ENCODE results near the gene NHLRC2. TPM values are rescaled to one million over a fixed set of nuclear protein-coding genes. Genes with fewer than 3 reads are reported as not detected.

The NHLRC2 gene
- total and polyA plus RNA-seq, 2 of the 13 experiments (the other 11 are each of a cell fraction or from before 2014, with no cell fraction given) = 7.6 to 12.7 TPM

GRCh38 chr10:113846036-113846435 is 8.4 kb upstream of the NHLRC2 start:
- no peak overlapping the region for H3K9ac ChIP-seq (ENCODE audit: insufficient read depth, low read depth, low read length)
- H3K4me2 ChIP-seq (ENCODE audit: low read depth, low read length) = no peak overlapping the region
- ATAC-seq = no peak
- WGBS (ENCODE audit: low lambda C conversion rate) = 96% methylated on average over 2 of the region's 2 CpGs
- ChIA-PET CTCF (ENCODE audit: low intra/inter-chr PET ratio, low total read pairs) (no interaction called here), POLR2A (no interaction called here)
- in situ Hi-C loops (cut with HindIII; ENCODE audit: extremely low pct_ligation_motif_present, low pct_unique_long_range_greater_than_20kb) (no loop called here), intact Hi-C loops (cut with micrococcal nuclease; ENCODE audit: unreplicated experiment) (no loop called here)
- H4K20me1 ChIP-seq (ENCODE audit: insufficient read depth, low read length) = no peaks in the 10 kb centered on the region
- no peaks in the 10 kb centered on the region for H3K27me3 ChIP-seq (ENCODE audit: control insufficient read depth in 1 of 2, insufficient read depth in 2 of 2, low read length in 2 of 2)
- no peaks in the 10 kb centered on the region for H3K79me2 ChIP-seq (ENCODE audit: insufficient read depth, low read length)
- 0 out of 2 replicates have a peak, but pooled peaks cover 6% of the 10 kb centered on the region for H3K4me1 ChIP-seq (ENCODE audit: insufficient read depth, low read length)
- H2AFZ ChIP-seq (ENCODE audit: low read length) = no peak overlapping the region
- no peak overlapping the region for H3K27ac ChIP-seq (ENCODE audit: extremely low read length, insufficient read depth, low read length)
- H3K9me3 ChIP-seq (ENCODE audit: low read length) = no peaks in the 10 kb centered on the region
- peaks cover 1 to 21% of the 10 kb centered on the region in 2 experiments; a peak in 3 of 5 replicates for H3K36me3 ChIP-seq (replicated peaks in 1 of 2; ENCODE audit: control insufficient read depth in 1 of 2, insufficient read depth in 2 of 2, low read length in 2 of 2)
- BruUV-seq (replicated peaks) = no TSS peak
- TF ChIP-seq ZNF292 (CRISPR knock-in tag; IDR thresholded peaks at IDR 0.05; ENCODE audit: borderline replicate concordance, low read depth) (no peak), FOXP4 (CRISPR knock-in tag; IDR thresholded peaks at IDR 0.05) (no peak), CREB3 (CRISPR knock-in tag; IDR thresholded peaks at IDR 0.05) (no peak), TMF1 (CRISPR knock-in tag; IDR thresholded peaks at IDR 0.05; ENCODE audit: low read depth) (no peak), ZNF30 (CRISPR knock-in tag; IDR thresholded peaks at IDR 0.05) (no peak), ZNF709 (CRISPR knock-in tag; IDR thresholded peaks at IDR 0.05) (no peak), ADNP (CRISPR knock-in tag; IDR thresholded peaks at IDR 0.05) (no peak), RFXANK (CRISPR knock-in tag; IDR thresholded peaks at IDR 0.05) (no peak), LRRFIP1 (CRISPR knock-in tag; conservative IDR thresholded peaks at IDR 0.05) (no peak), ZFP36 (IDR thresholded peaks at IDR 0.05; ENCODE audit: borderline replicate concordance, low read depth, low read length, partially characterized antibody) (no peak), ZHX2 (IDR thresholded peaks at IDR 0.05; ENCODE audit: low read depth) (no peak), ZHX2 (CRISPR knock-in tag; IDR thresholded peaks at IDR 0.05; ENCODE audit: borderline replicate concordance) (no peak), MIER2 (CRISPR knock-in tag; IDR thresholded peaks at IDR 0.05) (no peak), FOXO1 (CRISPR knock-in tag; IDR thresholded peaks at IDR 0.05) (no peak)
- DNase-seq (ENCODE audit: low spot score) = no peak
- no peak for FAIRE-seq
- no peak overlapping the region for H3K4me3 ChIP-seq (replicated peaks in 1 of 3; ENCODE audit: insufficient read depth in 1 of 3, low read depth in 2 of 3, low read length in 3 of 3)
